ENCODE measurements around the gene HIBADH. TPM values are rescaled to one million over a fixed set of nuclear protein-coding genes. Genes with fewer than 3 reads are reported as not detected.

Gene HIBADH
- polyA plus RNA-seq, 2 donors, result 5.5 to 11.4 TPM

DNA sequence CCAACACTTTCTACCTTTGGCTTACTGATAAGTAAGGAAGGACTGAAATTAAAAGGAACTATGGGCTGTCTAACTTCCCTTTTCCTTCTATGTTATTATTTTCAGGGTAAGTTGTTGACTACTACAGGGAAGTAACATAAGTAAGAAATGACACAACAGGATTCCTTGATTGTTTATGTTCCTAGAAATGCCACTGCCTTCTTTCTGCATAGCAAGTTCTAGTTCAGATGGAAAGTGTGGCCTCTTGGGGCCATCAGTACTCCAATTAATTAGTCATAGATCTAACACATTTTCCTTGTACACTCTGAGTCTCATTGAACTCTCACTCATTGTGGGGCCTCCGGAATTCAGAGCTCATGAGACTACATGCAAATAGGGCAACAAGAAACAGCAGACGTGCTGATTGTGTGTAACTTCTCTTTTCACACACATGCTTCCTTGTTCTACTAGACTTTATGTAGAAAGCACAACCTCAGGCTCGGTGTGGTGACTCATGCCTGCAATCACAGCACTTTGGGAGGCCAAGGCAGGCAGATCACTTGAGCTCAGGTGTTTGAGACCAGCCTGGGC is 35.3 kb upstream of the HIBADH start:
- Histone ChIP-seq H3K27ac (ENCODE audit: low read depth in 2 of 2, low read length in 1 of 2) (no peak overlapping the region), H3K4me1 (ENCODE audit: control insufficient read depth in 2 of 2, insufficient read depth in 2 of 2, low read length in 1 of 2) (no peaks in the 10 kb centered on the region)
- 57 to 68% methylated on average over 3 of the region's 3 CpGs for WGBS, 2 donors

DNA sequence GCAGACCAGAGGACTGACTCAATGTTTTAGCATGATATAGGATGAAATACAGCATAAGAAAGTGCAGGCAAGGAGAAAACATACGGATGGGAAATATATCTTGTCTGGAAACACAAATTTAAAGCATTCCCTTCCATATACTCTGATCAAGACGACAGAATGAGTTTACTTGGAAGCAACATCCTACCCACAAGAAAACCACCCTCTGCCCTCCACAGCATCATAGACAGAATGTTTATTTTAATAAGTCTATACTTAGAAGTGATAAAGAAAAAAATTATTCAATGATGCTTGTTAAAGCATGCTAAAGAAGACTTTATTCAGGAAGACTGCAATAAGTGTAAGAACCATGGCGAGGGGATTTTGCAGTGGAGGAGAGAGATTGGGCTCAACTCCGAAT is 32.4 kb upstream of the HIBADH start:
- no peaks in the 10 kb centered on the region for H3K36me3 ChIP-seq (ENCODE audit: control insufficient read depth in 2 of 2, insufficient read depth in 2 of 2, low read length in 1 of 2)
- H3K4me1 ChIP-seq (ENCODE audit: control insufficient read depth in 2 of 2, insufficient read depth in 2 of 2, low read length in 1 of 2), result no peaks in the 10 kb centered on the region
- no peaks in the 10 kb centered on the region for H3K27me3 ChIP-seq (ENCODE audit: control insufficient read depth in 1 of 2, insufficient read depth in 2 of 2, low read length in 2 of 2)
- H3K9me3 ChIP-seq (ENCODE audit: control insufficient read depth in 2 of 2, insufficient read depth in 1 of 2, low read depth in 1 of 2, low read length in 1 of 2), result no peaks in the 10 kb centered on the region
- H3K4me3 ChIP-seq (ENCODE audit: low read depth in 1 of 2, low read length in 2 of 2), result no peak overlapping the region
- 82 to 89% methylated on average over 4 of the region's 4 CpGs for WGBS, 2 donors
- H3K27ac ChIP-seq (ENCODE audit: low read depth in 2 of 2, low read length in 1 of 2), result no peak overlapping the region

More for the DNA sequence above, 35.3 kb upstream of the HIBADH start:
- Histone ChIP-seq H3K27me3 (ENCODE audit: control insufficient read depth in 1 of 2, insufficient read depth in 2 of 2, low read length in 2 of 2) (no peaks in the 10 kb centered on the region), H3K4me3 (ENCODE audit: low read depth in 1 of 2, low read length in 2 of 2) (no peak overlapping the region), H3K36me3 (ENCODE audit: control insufficient read depth in 2 of 2, insufficient read depth in 2 of 2, low read length in 1 of 2) (no peaks in the 10 kb centered on the region), H3K9me3 (ENCODE audit: control insufficient read depth in 2 of 2, insufficient read depth in 1 of 2, low read depth in 1 of 2, low read length in 1 of 2) (no peaks in the 10 kb centered on the region)

DNA sequence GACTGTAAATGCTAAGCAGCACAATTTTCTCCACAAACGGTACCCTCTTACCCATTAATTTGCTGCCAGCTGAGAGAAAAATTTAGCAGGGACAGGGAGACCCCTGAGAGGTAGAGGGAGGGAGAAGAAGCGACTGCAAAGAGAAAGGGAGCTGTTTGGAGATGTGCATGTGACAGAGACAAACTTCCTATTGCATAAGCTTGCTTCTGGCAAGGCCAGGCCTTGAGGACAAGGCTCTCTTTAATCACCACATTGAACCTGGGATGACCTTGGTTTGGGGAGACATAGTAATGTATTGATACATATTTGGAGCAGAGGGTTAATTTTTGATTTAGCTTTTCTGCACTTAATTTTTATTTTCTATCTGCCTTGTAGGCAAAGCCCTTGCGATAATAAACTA is 31.1 kb upstream of the HIBADH start:
- no peaks in the 10 kb centered on the region for H3K9me3 ChIP-seq (ENCODE audit: control insufficient read depth in 2 of 2, insufficient read depth in 1 of 2, low read depth in 1 of 2, low read length in 1 of 2)
- no peaks in the 10 kb centered on the region for H3K4me1 ChIP-seq (ENCODE audit: control insufficient read depth in 2 of 2, insufficient read depth in 2 of 2, low read length in 1 of 2)
- H3K27ac ChIP-seq (ENCODE audit: low read depth in 2 of 2, low read length in 1 of 2), result no peak overlapping the region
- H3K36me3 ChIP-seq (ENCODE audit: control insufficient read depth in 2 of 2, insufficient read depth in 2 of 2, low read length in 1 of 2), result no peaks in the 10 kb centered on the region
- no peak overlapping the region for H3K4me3 ChIP-seq (ENCODE audit: low read depth in 1 of 2, low read length in 2 of 2)
- no peaks in the 10 kb centered on the region for H3K27me3 ChIP-seq (ENCODE audit: control insufficient read depth in 1 of 2, insufficient read depth in 2 of 2, low read length in 2 of 2)
- 76 to 79% methylated on average over 3 of the region's 3 CpGs for WGBS, 2 donors

DNA sequence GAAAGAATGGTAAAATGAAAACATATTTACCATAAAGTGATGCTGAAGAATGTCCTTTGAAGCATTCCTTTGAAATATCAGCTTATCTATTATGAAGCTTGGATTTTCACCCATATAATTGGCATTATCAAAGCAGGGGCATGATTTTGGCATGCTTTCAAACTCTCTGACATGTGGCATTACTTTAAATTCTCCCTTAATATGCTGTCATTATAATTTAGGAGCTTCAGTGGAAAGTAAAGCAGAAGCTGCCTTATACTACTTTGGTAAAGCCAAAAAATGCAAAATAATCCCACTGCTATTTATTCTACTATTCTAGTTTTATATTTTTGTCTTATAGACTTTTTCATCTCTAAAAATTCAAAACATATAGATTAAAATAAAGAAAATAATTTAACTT is 28.0 kb upstream of the HIBADH start:
- Histone ChIP-seq H3K27ac (ENCODE audit: low read depth in 2 of 2, low read length in 1 of 2) (no peak overlapping the region), H3K4me3 (ENCODE audit: low read depth in 1 of 2, low read length in 2 of 2) (no peak overlapping the region), H3K9me3 (ENCODE audit: control insufficient read depth in 2 of 2, insufficient read depth in 1 of 2, low read depth in 1 of 2, low read length in 1 of 2) (no peaks in the 10 kb centered on the region), H3K4me1 (ENCODE audit: control insufficient read depth in 2 of 2, insufficient read depth in 2 of 2, low read length in 1 of 2) (no peaks in the 10 kb centered on the region), H3K36me3 (ENCODE audit: control insufficient read depth in 2 of 2, insufficient read depth in 2 of 2, low read length in 1 of 2) (no peaks in the 10 kb centered on the region), H3K27me3 (ENCODE audit: control insufficient read depth in 1 of 2, insufficient read depth in 2 of 2, low read length in 2 of 2) (no peaks in the 10 kb centered on the region)

DNA sequence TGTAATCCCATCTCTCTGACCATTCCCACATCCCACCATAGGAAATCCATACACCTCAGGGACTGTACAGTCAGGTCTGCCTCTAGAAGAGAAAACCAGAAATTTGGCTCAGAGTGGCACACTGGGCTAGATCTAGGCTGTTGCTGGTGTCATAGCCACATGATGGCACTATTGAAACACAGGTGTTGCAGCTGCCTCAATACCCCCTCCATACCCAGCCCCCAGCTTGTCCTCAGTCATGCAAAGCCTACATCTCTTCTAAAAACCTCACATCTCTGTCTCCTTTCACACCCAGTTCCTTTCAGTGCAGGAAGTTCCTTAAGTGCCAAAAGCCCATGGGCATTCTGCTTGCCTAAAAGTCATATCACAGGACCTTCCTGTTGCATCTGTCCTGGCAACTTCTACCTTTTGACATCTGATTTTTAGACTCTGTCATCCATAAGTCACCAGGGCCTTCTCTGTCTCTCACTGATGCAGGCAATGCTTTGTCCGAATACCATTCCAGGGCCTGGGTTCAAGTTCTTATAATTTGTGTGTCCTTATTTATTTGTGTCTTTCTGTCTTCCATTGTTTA is 27.0 kb upstream of the HIBADH start:
- WGBS, 2 donors, result 95 to 96% methylated on average over 1 of the region's 1 CpG
- Histone ChIP-seq H3K9me3 (ENCODE audit: control insufficient read depth in 2 of 2, insufficient read depth in 1 of 2, low read depth in 1 of 2, low read length in 1 of 2) (no peaks in the 10 kb centered on the region), H3K4me3 (ENCODE audit: low read depth in 1 of 2, low read length in 2 of 2) (no peak overlapping the region), H3K27ac (ENCODE audit: low read depth in 2 of 2, low read length in 1 of 2) (no peak overlapping the region), H3K36me3 (ENCODE audit: control insufficient read depth in 2 of 2, insufficient read depth in 2 of 2, low read length in 1 of 2) (no peaks in the 10 kb centered on the region), H3K27me3 (ENCODE audit: control insufficient read depth in 1 of 2, insufficient read depth in 2 of 2, low read length in 2 of 2) (no peaks in the 10 kb centered on the region), H3K4me1 (ENCODE audit: control insufficient read depth in 2 of 2, insufficient read depth in 2 of 2, low read length in 1 of 2) (no peaks in the 10 kb centered on the region)

DNA sequence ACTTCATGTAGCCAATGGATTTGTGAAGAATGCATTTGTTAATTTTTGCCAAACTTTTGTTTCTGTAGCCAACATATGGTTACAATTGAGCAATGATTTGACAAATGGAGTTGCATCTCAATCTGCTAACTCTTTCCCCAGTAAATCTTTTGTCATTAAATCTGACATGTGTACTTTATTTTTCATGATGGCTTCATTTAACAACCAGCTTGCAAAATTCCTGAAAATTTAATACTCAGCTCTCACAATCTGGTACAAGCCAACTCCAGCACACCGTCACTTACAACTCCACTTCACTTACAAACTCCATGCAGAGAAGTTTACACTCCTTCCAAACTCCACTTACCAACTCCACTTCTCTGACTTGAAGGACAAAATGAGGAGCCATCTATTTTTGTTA is 26.5 kb upstream of the HIBADH start:
- H3K27me3 ChIP-seq (ENCODE audit: control insufficient read depth in 1 of 2, insufficient read depth in 2 of 2, low read length in 2 of 2), result no peaks in the 10 kb centered on the region
- H3K9me3 ChIP-seq (ENCODE audit: control insufficient read depth in 2 of 2, insufficient read depth in 1 of 2, low read depth in 1 of 2, low read length in 1 of 2), result no peaks in the 10 kb centered on the region
- H3K36me3 ChIP-seq (ENCODE audit: control insufficient read depth in 2 of 2, insufficient read depth in 2 of 2, low read length in 1 of 2), result no peaks in the 10 kb centered on the region
- no peak overlapping the region for H3K4me3 ChIP-seq (ENCODE audit: low read depth in 1 of 2, low read length in 2 of 2)
- WGBS, 2 donors, result 83 to 84% methylated on average over 1 of the region's 1 CpG
- H3K27ac ChIP-seq (ENCODE audit: low read depth in 2 of 2, low read length in 1 of 2), result no peak overlapping the region
- H3K4me1 ChIP-seq (ENCODE audit: control insufficient read depth in 2 of 2, insufficient read depth in 2 of 2, low read length in 1 of 2), result no peaks in the 10 kb centered on the region

DNA sequence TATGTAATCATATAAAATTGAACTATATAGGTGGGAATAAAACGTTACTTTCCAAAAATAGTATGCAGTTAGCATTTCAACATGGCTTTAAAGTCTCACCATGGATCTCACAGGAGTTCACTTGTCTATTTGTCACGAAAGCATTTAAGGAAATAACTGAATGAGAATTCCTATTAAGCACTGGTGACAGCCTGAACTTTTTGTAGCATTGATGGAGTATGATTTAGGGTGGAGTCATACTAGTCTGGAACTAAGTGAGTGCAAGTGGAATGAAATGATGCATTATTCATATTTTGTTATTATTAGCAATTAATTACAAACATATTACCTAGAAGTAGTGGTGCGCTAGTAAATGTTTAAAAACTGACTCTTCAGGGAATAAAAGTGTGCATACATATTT is 26.0 kb upstream of the HIBADH start:
- H3K27ac ChIP-seq (ENCODE audit: low read depth in 2 of 2, low read length in 1 of 2), result no peak overlapping the region
- 78 to 80% methylated on average over 3 of the region's 3 CpGs for WGBS, 2 donors
- no peaks in the 10 kb centered on the region for H3K27me3 ChIP-seq (ENCODE audit: control insufficient read depth in 1 of 2, insufficient read depth in 2 of 2, low read length in 2 of 2)
- H3K4me3 ChIP-seq (ENCODE audit: low read depth in 1 of 2, low read length in 2 of 2), result no peak overlapping the region
- no peaks in the 10 kb centered on the region for H3K4me1 ChIP-seq (ENCODE audit: control insufficient read depth in 2 of 2, insufficient read depth in 2 of 2, low read length in 1 of 2)
- H3K9me3 ChIP-seq (ENCODE audit: control insufficient read depth in 2 of 2, insufficient read depth in 1 of 2, low read depth in 1 of 2, low read length in 1 of 2), result no peaks in the 10 kb centered on the region
- H3K36me3 ChIP-seq (ENCODE audit: control insufficient read depth in 2 of 2, insufficient read depth in 2 of 2, low read length in 1 of 2), result no peaks in the 10 kb centered on the region

DNA sequence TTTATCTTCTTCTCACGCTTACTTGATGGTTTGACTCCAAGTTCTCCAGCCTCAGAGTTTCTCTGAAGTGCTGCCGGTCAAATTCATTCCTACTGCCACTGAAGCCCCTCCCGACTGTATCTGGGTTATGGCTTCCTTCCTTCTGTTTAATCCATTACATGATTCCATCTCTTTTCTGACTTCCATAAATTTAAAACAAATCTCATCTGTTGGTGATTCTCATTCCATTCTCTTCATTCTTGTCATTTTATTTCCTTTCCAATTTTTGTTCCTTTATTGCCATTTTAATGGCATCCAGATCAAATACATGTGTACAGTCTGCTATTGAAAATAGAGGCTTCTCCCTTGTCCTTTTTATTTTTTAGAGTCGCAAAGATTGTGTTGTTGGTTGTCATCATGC is 25.4 kb upstream of the HIBADH start:
- H3K36me3 ChIP-seq (ENCODE audit: control insufficient read depth in 2 of 2, insufficient read depth in 2 of 2, low read length in 1 of 2), result no peaks in the 10 kb centered on the region
- H3K27ac ChIP-seq (ENCODE audit: low read depth in 2 of 2, low read length in 1 of 2), result no peak overlapping the region
- no peak overlapping the region for H3K4me3 ChIP-seq (ENCODE audit: low read depth in 1 of 2, low read length in 2 of 2)
- 85 to 88% methylated on average over 4 of the region's 4 CpGs for WGBS, 2 donors
- H3K4me1 ChIP-seq (ENCODE audit: control insufficient read depth in 2 of 2, insufficient read depth in 2 of 2, low read length in 1 of 2), result no peaks in the 10 kb centered on the region
- H3K9me3 ChIP-seq (ENCODE audit: control insufficient read depth in 2 of 2, insufficient read depth in 1 of 2, low read depth in 1 of 2, low read length in 1 of 2), result no peaks in the 10 kb centered on the region
- H3K27me3 ChIP-seq (ENCODE audit: control insufficient read depth in 1 of 2, insufficient read depth in 2 of 2, low read length in 2 of 2), result no peaks in the 10 kb centered on the region

DNA sequence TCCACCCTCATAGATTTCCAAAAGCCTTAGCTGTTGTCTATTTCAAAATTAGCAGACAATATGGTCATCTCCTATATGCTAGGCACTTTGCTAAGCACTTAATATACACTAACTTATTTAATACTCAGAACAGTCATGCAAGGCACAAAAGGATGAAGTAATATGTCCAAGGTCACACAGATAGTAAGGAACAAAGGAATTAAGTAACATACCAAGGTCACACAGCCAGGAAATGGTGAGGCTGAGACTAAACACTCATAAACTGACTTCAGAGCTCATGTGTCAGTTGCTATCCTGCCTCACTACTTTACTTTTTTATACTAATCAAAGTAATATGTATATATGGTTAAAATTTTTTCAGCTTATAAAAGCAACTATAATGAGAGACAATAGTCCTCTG is 23.6 kb upstream of the HIBADH start:
- no peaks in the 10 kb centered on the region for H3K27me3 ChIP-seq (ENCODE audit: control insufficient read depth in 1 of 2, insufficient read depth in 2 of 2, low read length in 2 of 2)
- H3K27ac ChIP-seq (ENCODE audit: low read depth in 2 of 2, low read length in 1 of 2), result no peak overlapping the region
- no peak overlapping the region for H3K4me3 ChIP-seq (ENCODE audit: low read depth in 1 of 2, low read length in 2 of 2)
- no peaks in the 10 kb centered on the region for H3K9me3 ChIP-seq (ENCODE audit: control insufficient read depth in 2 of 2, insufficient read depth in 1 of 2, low read depth in 1 of 2, low read length in 1 of 2)
- no peaks in the 10 kb centered on the region for H3K4me1 ChIP-seq (ENCODE audit: control insufficient read depth in 2 of 2, insufficient read depth in 2 of 2, low read length in 1 of 2)
- no peaks in the 10 kb centered on the region for H3K36me3 ChIP-seq (ENCODE audit: control insufficient read depth in 2 of 2, insufficient read depth in 2 of 2, low read length in 1 of 2)

DNA sequence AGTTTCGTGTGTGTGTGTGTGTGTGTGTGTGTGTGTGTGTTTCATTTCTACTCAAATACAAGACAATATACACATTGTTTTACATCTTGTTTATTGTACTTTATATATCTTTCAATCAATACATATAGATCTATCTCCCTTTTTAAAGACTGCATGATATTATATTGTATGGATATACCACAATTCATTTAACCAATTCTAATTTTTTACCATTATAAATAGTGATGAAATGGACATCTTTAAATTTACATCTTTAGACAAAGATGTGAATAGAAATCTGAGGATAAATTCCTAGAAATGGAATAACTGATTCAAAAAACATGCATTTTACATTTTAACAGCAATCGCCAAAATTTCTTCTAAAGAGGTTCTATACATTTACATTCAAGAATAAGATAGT is 23.2 kb upstream of the HIBADH start:
- WGBS, 2 donors, result 79 to 93% methylated on average over 2 of the region's 2 CpGs
- no peaks in the 10 kb centered on the region for H3K27me3 ChIP-seq (ENCODE audit: control insufficient read depth in 1 of 2, insufficient read depth in 2 of 2, low read length in 2 of 2)
- H3K9me3 ChIP-seq (ENCODE audit: control insufficient read depth in 2 of 2, insufficient read depth in 1 of 2, low read depth in 1 of 2, low read length in 1 of 2), result no peaks in the 10 kb centered on the region
- H3K36me3 ChIP-seq (ENCODE audit: control insufficient read depth in 2 of 2, insufficient read depth in 2 of 2, low read length in 1 of 2), result no peaks in the 10 kb centered on the region
- H3K4me3 ChIP-seq (ENCODE audit: low read depth in 1 of 2, low read length in 2 of 2), result no peak overlapping the region
- H3K27ac ChIP-seq (ENCODE audit: low read depth in 2 of 2, low read length in 1 of 2), result no peak overlapping the region
- H3K4me1 ChIP-seq (ENCODE audit: control insufficient read depth in 2 of 2, insufficient read depth in 2 of 2, low read length in 1 of 2), result no peaks in the 10 kb centered on the region
